Nucleus accumbens (tissue), 56 donors: ENCODE data around the gene FBLN5.
A peak's percentile ranks its signal among the peaks of the same experiment; 100 is the strongest.

Experiments used
- DNase-seq, 56 donors: peaks; one replicate each; lab custom pipeline; 2025; lab: John Stamatoyannopoulos, UW

FBLN5 gene

GRCh38 chr14:91946622-91947474 is 646 bp downstream of the FBLN5 start:
- peak in 13 of 56 donors; percentile 1 to 55 (median 20) for DNase-seq

- DNase-seq = no peak
These were observed 1.5 kb downstream of the FBLN5 start for GRCh38 chr14:91945751-91946621.

GRCh38 chr14:91942946-91943345 is 4.5 kb downstream of the FBLN5 start:
- DNase-seq = no peak

GRCh38 chr14:91942128-91942527 is 5.4 kb downstream of the FBLN5 start:
- DNase-seq = no peak

- DNase-seq = no peak
These were observed 7.3 kb downstream of the FBLN5 start for GRCh38 chr14:91940209-91940608.

GRCh38 chr14:91935586-91935985 is 11.9 kb downstream of the FBLN5 start:
- DNase-seq = no peak

- no peak for DNase-seq
These were observed 12.8 kb downstream of the FBLN5 start for GRCh38 chr14:91934554-91935285.

GRCh38 chr14:91931478-91932088 is 15.9 kb downstream of the FBLN5 start:
- no peak for DNase-seq

- no peak for DNase-seq
These were observed 17.8 kb downstream of the FBLN5 start for GRCh38 chr14:91929700-91930099.

GRCh38 chr14:91927800-91928199 is 19.7 kb downstream of the FBLN5 start:
- no peak for DNase-seq

GRCh38 chr14:91927191-91927590 is 20.3 kb downstream of the FBLN5 start:
- peak in 1 of 56 donors; percentile 4 for DNase-seq

- DNase-seq = no peak
These were observed 21.2 kb downstream of the FBLN5 start for GRCh38 chr14:91926131-91926890.

GRCh38 chr14:91925727-91926121 is 21.8 kb downstream of the FBLN5 start:
- no peak for DNase-seq

GRCh38 chr14:91925001-91925726 is 22.3 kb downstream of the FBLN5 start:
- DNase-seq = peak in 1 of 56 donors; percentile 32

- DNase-seq = no peak
These were observed 27.0 kb downstream of the FBLN5 start for GRCh38 chr14:91920526-91920925.

GRCh38 chr14:91919814-91920213 is 27.7 kb downstream of the FBLN5 start:
- no peak for DNase-seq

- no peak for DNase-seq
These were observed 29.2 kb downstream of the FBLN5 start for GRCh38 chr14:91918186-91918883.

- DNase-seq = no peak
These were observed 35.5 kb downstream of the FBLN5 start for GRCh38 chr14:91912035-91912434.
